RWPE1 (cell line): ENCODE data around the gene YBEY.

ENCODE experiments used
- CTCF ChIA-PET: fragments of 350-600 bp; sonication (Branson Sonifier 250); formaldehyde crosslinking; extraction: SDS; loops from one replicate; lab custom pipeline; 2021; lab: Yijun Ruan, JAX
- POLR2A ChIA-PET: fragments of 400-600 bp; formaldehyde crosslinking; extraction: SDS; loops from one replicate; lab custom pipeline; 2020; ENCODE audit warnings: antibody characterized with exemption; ENCODE audit not compliant: low non-redundant PET; lab: Yijun Ruan, JAX
- DNase-seq: peaks from one replicate; pipeline ENCODE4 v3.0.0; 2012; ENCODE audit warnings: low spot score
- H3K27ac ChIP-seq: fragments of 450-650 bp; 2 replicates; pipeline ENCODE4 v1.5.1; 2017
- TF ChIP-seq, protein P1 (sequence below): fragments of 450-650 bp; conservative IDR thresholded peaks from 2 replicates; pipeline ENCODE4 v1.5.1; 2017; ENCODE audit warnings: low read depth, mild to moderate bottlenecking

The YBEY gene

DNA sequence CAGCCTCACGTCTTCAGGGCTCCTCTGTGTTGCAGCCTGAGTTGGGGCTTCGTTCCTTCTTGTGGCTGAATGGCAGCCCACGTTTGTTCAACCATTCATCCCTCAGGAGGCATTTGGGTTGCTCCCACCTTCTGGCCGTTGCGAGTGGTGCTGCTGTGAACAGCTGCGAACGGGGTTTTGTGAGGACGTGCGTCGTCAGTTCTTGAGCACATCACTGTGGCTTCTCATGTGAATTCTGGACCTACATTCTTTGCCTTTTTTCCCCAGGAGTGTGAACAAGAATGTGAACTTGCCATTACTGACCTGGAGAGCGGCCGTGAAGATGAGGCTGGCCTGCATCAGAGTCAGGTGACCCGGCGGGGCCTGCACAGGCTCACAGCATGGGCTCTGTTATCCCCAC, 59.7 kb downstream of the YBEY start:
- CTCF ChIA-PET: no interaction called here
- TF ChIP-seq, protein P1, sequence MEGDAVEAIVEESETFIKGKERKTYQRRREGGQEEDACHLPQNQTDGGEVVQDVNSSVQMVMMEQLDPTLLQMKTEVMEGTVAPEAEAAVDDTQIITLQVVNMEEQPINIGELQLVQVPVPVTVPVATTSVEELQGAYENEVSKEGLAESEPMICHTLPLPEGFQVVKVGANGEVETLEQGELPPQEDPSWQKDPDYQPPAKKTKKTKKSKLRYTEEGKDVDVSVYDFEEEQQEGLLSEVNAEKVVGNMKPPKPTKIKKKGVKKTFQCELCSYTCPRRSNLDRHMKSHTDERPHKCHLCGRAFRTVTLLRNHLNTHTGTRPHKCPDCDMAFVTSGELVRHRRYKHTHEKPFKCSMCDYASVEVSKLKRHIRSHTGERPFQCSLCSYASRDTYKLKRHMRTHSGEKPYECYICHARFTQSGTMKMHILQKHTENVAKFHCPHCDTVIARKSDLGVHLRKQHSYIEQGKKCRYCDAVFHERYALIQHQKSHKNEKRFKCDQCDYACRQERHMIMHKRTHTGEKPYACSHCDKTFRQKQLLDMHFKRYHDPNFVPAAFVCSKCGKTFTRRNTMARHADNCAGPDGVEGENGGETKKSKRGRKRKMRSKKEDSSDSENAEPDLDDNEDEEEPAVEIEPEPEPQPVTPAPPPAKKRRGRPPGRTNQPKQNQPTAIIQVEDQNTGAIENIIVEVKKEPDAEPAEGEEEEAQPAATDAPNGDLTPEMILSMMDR: no peak
- peak overlapping the region; percentile 65; the same call in 1 of the 2 replicates for H3K27ac ChIP-seq
- POLR2A ChIA-PET: no interaction called here
- DNase-seq: no peak

DNA sequence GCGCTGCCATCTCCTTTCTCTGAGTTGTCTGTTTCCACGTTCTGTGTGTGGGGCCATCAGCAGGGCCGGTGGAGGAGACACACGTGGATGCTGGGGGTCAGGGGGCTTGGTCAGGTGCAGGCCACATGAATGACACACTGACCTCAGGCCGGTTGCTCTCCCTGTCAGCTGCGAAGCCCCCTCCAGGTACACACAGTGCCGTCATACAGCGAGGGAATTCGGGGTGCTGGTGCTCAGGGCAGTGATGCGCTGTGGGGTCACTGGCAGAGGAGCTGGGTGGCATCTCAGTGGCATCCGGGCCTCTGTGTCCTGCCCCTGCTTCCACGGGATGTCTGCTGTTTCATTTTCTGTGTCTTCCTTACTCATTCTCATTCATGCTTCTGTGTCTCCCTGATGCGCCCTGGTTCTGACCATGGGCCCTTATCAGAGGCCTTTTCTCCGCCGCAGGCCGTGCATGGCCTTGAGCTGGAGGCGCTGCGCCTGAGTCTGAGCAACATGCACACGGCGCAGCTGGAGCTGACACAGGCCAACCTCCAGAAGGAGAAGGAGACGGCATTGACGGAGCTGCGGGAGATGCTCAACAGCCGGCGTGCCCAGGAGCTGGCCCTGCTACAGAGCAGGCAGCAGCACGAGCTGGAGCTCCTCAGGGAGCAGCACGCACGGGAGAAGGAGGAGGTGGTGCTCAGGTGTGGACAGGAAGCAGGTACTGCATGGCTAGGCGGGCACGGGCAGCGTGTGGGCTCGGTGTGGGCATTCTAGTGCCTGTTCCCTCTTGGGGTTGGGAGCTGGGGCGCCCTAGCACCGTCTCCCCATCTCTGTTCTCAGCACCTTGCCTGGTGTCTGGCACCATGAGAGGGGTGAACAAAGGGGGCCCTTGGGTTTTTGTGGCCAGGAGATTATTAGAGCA, 60.4 kb downstream of the YBEY start:
- TF ChIP-seq, protein P1: no peak
- ChIA-PET CTCF (no interaction called here), POLR2A (no interaction called here)
- no peak for DNase-seq
- peak overlapping the region; percentile 65 for H3K27ac ChIP-seq

DNA sequence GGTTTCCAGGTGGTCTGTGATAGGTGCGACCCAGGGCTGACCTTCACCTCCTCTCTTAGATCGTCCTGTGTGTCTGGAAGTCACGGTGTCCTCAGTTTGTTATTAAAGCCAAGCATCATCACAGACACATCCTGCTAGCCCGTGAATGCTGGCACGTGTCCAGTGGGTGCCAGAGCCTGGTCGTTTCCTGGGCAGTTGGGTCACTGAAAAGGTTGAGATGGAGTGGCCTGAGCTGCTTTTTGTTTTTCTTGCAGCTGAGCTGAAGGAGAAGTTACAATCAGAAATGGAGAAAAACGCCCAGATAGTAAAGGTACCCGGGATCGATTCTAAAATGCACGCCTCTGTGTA, 61.0 kb downstream of the YBEY start:
- DNase-seq: no peak
- H3K27ac ChIP-seq: peak overlapping the region; percentile 65
- POLR2A ChIA-PET: no interaction called here
- CTCF ChIA-PET: no interaction called here
- TF ChIP-seq, protein P1: no peak
